Effector CD8-positive, alpha-beta T cell (primary cell): ENCODE measurements around the gene BDKRB2.

ENCODE experiments used
- DNase-seq: peaks from one replicate; lab custom pipeline; 2025; lab: John Stamatoyannopoulos, UW

Gene BDKRB2

GRCh38 chr14:96272777-96273473, 68.3 kb downstream of the BDKRB2 start:
- DNase-seq, result no peak

GRCh38 chr14:96273629-96274028, 69.0 kb downstream of the BDKRB2 start:
- no peak for DNase-seq

GRCh38 chr14:96274122-96274521, 69.5 kb downstream of the BDKRB2 start:
- no peak for DNase-seq

- no peak for DNase-seq
Measured at GRCh38 chr14:96274543-96274942, 69.9 kb downstream of the BDKRB2 start.

DNA sequence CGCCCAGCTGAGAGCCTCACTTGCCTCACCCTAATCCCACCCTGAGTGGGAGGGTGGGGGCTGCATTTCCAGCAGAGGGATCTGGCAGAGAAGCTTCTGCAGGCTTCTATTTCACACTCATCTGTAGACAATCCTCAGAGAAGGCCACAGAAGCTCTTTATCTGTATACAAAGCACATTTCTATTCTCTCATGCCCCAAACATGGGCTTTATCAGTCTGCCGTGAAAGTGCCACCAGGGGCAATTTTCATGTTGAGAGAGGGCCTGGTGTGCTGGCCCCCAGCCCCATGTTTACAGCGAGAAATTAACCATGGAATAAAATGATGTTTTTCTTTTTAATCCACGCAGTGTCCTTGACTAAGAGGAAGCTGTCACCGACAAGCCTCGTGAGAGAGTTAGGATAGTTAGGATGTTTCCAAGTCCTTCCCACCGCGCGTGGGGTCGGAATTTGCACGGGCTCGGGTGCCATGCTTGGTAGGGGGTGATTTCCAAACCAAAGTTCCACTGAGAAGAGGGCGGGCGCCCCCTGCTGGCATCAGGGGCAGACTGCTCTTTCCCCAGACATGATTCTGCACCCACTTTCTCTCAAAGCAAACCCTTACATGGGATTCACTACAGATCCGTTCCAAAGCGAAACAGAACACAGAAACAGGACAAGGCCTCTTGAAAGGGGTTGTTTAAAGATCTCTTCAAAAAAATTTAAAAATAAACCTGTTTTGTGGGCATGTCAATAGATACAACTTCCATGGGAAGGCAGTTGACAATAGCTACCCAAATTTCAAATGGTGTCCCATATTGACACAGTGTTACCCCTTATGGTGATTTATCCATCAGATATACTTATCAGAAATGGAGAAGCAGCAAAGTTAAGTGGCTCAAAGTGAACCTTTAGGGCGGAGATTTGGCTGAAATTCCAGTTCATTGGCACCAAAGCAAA, 70.8 kb downstream of the BDKRB2 start:
- peak; percentile 37 for DNase-seq

- DNase-seq, result no peak
Measured at GRCh38 chr14:96277890-96278289, 73.3 kb downstream of the BDKRB2 start.

DNA sequence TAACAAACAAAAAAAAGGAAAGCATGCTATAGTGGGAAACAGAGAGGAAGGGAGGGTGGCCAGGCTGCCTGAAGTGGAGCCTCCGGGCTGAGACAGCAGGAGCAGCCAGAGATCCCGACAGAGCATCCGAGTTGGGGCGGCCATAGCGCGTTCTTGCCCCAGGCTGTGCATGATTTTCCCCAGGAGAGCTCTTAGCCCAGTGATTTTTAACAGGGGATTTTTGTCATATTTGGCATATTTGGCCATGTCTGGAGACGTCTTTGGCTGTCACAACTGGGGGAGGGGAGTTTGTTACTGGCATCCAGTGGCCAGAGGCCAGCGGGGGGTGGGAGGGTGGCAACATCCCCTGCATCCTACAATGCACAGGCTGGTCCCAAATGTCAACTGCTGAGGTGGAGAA, 74.9 kb downstream of the BDKRB2 start:
- DNase-seq, result no peak

DNA sequence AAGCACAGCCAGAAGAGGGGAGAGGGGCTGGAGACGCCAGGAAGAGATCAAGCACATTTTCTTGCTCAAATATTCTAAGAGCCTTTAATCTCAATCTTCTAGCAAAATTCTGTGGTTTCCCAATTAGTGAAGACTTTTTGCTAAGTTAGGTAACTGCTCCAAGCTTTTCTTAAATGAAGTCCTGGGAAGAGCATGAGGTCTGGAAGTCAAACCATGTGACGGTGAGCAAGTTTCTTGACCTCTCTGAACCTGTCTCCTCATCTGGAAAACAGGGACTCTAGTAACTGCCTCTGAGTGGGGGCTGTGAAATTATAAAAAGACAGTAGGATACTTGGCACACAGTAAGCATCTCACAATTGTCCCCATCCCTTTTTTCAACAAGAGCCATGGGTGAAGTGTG, 75.5 kb downstream of the BDKRB2 start:
- DNase-seq, result no peak

DNA sequence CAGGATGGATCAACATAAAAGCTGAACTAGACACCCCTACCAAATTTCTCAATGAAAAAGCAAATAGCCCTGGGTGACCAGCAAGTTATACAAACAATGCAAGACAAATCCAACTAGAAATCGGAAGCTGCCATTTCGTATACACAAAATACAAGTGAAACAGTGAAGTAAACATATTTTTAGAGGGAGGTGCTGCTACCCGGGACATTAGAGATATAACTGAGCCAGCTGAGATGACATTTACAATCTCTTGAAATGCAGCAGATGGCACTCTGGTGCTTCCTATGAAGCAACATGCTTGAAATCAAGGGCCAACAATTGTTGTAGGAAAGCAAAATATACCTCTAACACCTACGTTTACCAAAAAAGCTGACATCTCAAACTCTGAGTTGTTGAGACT, 76.8 kb downstream of the BDKRB2 start:
- no peak for DNase-seq

GRCh38 chr14:96284008-96284407, 79.4 kb downstream of the BDKRB2 start:
- no peak for DNase-seq

GRCh38 chr14:96284430-96284829, 79.8 kb downstream of the BDKRB2 start:
- no peak for DNase-seq

DNA sequence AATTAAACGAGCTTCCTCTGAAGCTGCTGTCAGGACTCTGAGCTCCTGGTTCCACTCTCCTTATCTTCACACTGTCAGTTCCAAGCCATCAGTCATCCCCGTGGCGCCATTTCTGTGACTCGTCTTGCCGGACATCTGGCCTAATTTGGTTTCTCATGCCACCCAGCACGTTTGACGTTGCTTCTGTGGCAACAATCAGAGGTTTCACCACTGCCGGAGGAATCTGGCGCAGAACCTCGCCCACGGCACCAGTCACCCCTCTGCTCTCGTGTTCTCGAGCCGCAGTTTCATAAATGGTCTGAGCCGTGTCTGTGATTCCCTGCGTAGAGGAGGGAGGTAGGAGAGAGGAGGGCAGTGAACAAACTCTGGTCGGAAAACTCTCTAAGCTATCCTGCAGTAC, 81.0 kb downstream of the BDKRB2 start:
- no peak for DNase-seq

- no peak for DNase-seq
Measured at GRCh38 chr14:96286251-96286650, 81.6 kb downstream of the BDKRB2 start.

GRCh38 chr14:96287856-96288255, 83.2 kb downstream of the BDKRB2 start:
- no peak for DNase-seq
